HepG2 (cell line): Measurements from ENCODE around the gene TEX14. TPM values are rescaled to one million over a fixed set of nuclear protein-coding genes. Genes with fewer than 3 reads are reported as not detected.
"Not testable (repeated sequence)": the region's sequence is repeated elsewhere in the genome, so short reads cannot be mapped to it uniquely, and the experiment has no call there.

Experiments
- ATAC-seq: fragments of 200-7000 bp; cut with Tn5 transposase; 3 replicates; pipeline ENCODE4 v1.9.1; 2020; ENCODE audit warnings: mild to moderate bottlenecking, moderate library complexity
- BruUV-seq: library from RNA; stranded (reverse); fragments of 400-500 nt; replicated peaks from 2 replicates; lab custom pipeline; 2021; lab: Mats Ljungman, UMichigan
- CTCF ChIA-PET: fragments of 300-600 bp; formaldehyde crosslinking; extraction: SDS; loops from one replicate; lab custom pipeline; 2021; ENCODE audit warnings: low total read pairs, inconsistent platforms, low intra/inter-chr PET ratio; lab: Yijun Ruan, JAX
- POLR2A ChIA-PET: fragments of 350-600 bp; sonication (Branson Sonifier 250); formaldehyde crosslinking; loops from one replicate; lab custom pipeline; 2020; ENCODE audit warnings: antibody characterized with exemption, inconsistent platforms; lab: Yijun Ruan, JAX
- DNase-seq: peaks from one replicate; pipeline ENCODE4 v3.0.0-alpha.2; 2015; ENCODE audit warnings: low spot score
- FAIRE-seq: peaks from 3 replicates; lab custom pipeline; 2011; peaks lifted over from hg19 to GRCh38; lab: Jason Lieb, UNC
- H2AFZ ChIP-seq: one replicate; pipeline ENCODE4 v1.6.1; 2011; ENCODE audit warnings: low read length, inconsistent platforms
- H3K27ac ChIP-seq: fragments of 300-600 bp; 3 replicates; pipeline ENCODE4 v1.8.0; 2011; ENCODE audit warnings: mixed run types, mild to moderate bottlenecking, mixed read lengths, low read length, inconsistent platforms; ENCODE audit not compliant: insufficient read depth; ENCODE audit errors: extremely low read length
- H3K27me3 ChIP-seq, 2 experiments: fragments of 200-600 bp in 1 of 2; 2 replicates in 1 of 2; 3 replicates in 1 of 2; pipeline versions ENCODE4 v1.6.0 to v1.8.0; 2011; ENCODE audit warnings: low read length in 2 of 2, mild to moderate bottlenecking in 2 of 2, moderate library complexity in 2 of 2, inconsistent platforms in 1 of 2; ENCODE audit not compliant: insufficient read depth in 2 of 2, control insufficient read depth in 1 of 2
- H3K36me3 ChIP-seq, 2 experiments: fragments of 200-600 bp in 1 of 2; replicated peaks in 1 of 2; 2 replicates in 1 of 2; 3 replicates in 1 of 2; pipeline versions ENCODE4 v1.5.1 to v1.8.0; 2011; ENCODE audit warnings: low read length in 2 of 2, inconsistent platforms in 1 of 2; ENCODE audit not compliant: insufficient read depth in 2 of 2, control insufficient read depth in 1 of 2
- H3K4me1 ChIP-seq: 2 replicates; pipeline ENCODE4 v1.5.1; 2012; ENCODE audit warnings: low read length, inconsistent platforms; ENCODE audit not compliant: insufficient read depth
- H3K4me2 ChIP-seq: 2 replicates; pipeline ENCODE4 v1.6.0; 2011; ENCODE audit warnings: low read depth, low read length, inconsistent platforms
- H3K4me3 ChIP-seq, 3 experiments: fragments of 200-600 bp in 1 of 3; sonication (generic), shearing (Covaris generic) in 1 of 3; replicated peaks in 1 of 3; 2 replicates each; pipeline ENCODE4 v1.5.1; 2011 to 2016; ENCODE audit warnings: low read length in 3 of 3, inconsistent platforms in 2 of 3, low read depth in 2 of 3, mild to moderate bottlenecking in 2 of 3, control low read depth in 1 of 3, mixed read lengths in 1 of 3; ENCODE audit not compliant: insufficient read depth in 1 of 3
- H3K79me2 ChIP-seq: one replicate; pipeline ENCODE4 v1.6.1; 2011; ENCODE audit warnings: low read length, inconsistent platforms; ENCODE audit not compliant: insufficient read depth
- H3K9ac ChIP-seq: 2 replicates; pipeline ENCODE4 v1.6.0; 2011; ENCODE audit warnings: mild to moderate bottlenecking, low read depth, low read length, inconsistent platforms; ENCODE audit not compliant: insufficient read depth
- H3K9me3 ChIP-seq: 2 replicates; pipeline ENCODE4 v1.5.1; 2012; ENCODE audit warnings: mild to moderate bottlenecking, low read length
- H4K20me1 ChIP-seq: 2 replicates; pipeline ENCODE4 v1.6.0; 2011; ENCODE audit warnings: inconsistent platforms, mild to moderate bottlenecking, low read length, moderate library complexity; ENCODE audit not compliant: insufficient read depth
- GZF1 ChIP-seq: sonication (generic); formaldehyde crosslinking; IDR thresholded peaks from 2 replicates; pipeline ENCODE4 v1.5.1; 2020; ENCODE audit warnings: mild to moderate bottlenecking, missing genetic modification reagents
- KAT8 ChIP-seq: IDR thresholded peaks from 2 replicates; pipeline ENCODE4 v1.6.1; 2016; ENCODE audit warnings: missing genetic modification reagents, missing compliant biosample characterization
- SMYD3 ChIP-seq: sonication (generic); formaldehyde crosslinking; IDR thresholded peaks from 2 replicates; pipeline ENCODE4 v1.8.1; 2023; ENCODE audit warnings: mild to moderate bottlenecking, missing genetic modification reagents
- TFE3 ChIP-seq: IDR thresholded peaks from 2 replicates; pipeline ENCODE4 v1.6.1; 2016
- ZKSCAN5 ChIP-seq: sonication (generic); formaldehyde crosslinking; IDR thresholded peaks from 2 replicates; pipeline ENCODE4 v1.5.1; 2020; ENCODE audit warnings: mild to moderate bottlenecking, missing genetic modification reagents
- WGBS: methylation state at CpG from one replicate; pipeline ENCODE4 v1.1.6; 2017; ENCODE audit warnings: low lambda C conversion rate; 5-methylcytosine and 5-hydroxymethylcytosine counted together
- in situ Hi-C: cut with HindIII; loops from 2 replicates; pipeline ENCODE4 v1.10.0; 2017; ENCODE audit warnings: low pct_unique_long_range_greater_than_20kb; ENCODE audit not compliant: extremely low pct_ligation_motif_present
- intact Hi-C: fragments of 100-400 bp; cut with micrococcal nuclease; formaldehyde crosslinking; loops from one replicate; pipeline ENCODE4 v1.10.0; 2022; ENCODE audit not compliant: unreplicated experiment
- polyA plus RNA-seq, 8 experiments: library from polyadenylated mRNA; depleted of rRNA in 3 of 8; stranded (reverse) in 7 of 8; unstranded in 1 of 8; fragments of >200 nt; fragmentation: Illumina TruSeq in 4 of 8; extraction: Trizol in 4 of 8; gene quantifications; 2 replicates each; pipeline versions ENCODE4 v1.2.1 to v1.2.3, GENCODE V29; 2011 to 2016; ENCODE audit warnings: low read depth in 4 of 8, missing spikeins in 1 of 8, mixed read lengths in 1 of 8; ENCODE audit not compliant: insufficient read depth in 1 of 8
- total RNA-seq, 5 experiments: library from RNA; depleted of rRNA; stranded (reverse); fragments of >200 nt; fragmentation: Illumina TruSeq; extraction: Trizol; gene quantifications; 2 replicates each; pipeline ENCODE4 v1.2.3, GENCODE V29; 2016; ENCODE audit warnings: low read depth in 1 of 5

Gene TEX14
- total and polyA plus RNA-seq, 2 of the 13 experiments (the other 11 are each of a cell fraction or from before 2014, with no cell fraction given) = 0.04 to 0.07 TPM

GRCh38 chr17:58556833-58557250 is 135.0 kb downstream of the TEX14 start:
- POLR2A ChIA-PET = no interaction called here
- FAIRE-seq (no peak), DNase-seq (no peak), ATAC-seq (no peak)
- Histone ChIP-seq H3K4me3 (no peak overlapping the region), H3K4me2 (no peak overlapping the region), H3K79me2 (no peaks in the 10 kb centered on the region), H3K27me3 (peaks cover 0 to 21% of the 10 kb centered on the region in 2 experiments; a peak in 2 of 5 replicates), H3K36me3 (no peaks in the 10 kb centered on the region), H2AFZ (no peak overlapping the region), H3K27ac (no peak overlapping the region), H3K4me1 (no peaks in the 10 kb centered on the region), H3K9ac (no peak overlapping the region), H3K9me3 (no peaks in the 10 kb centered on the region), H4K20me1 (no peaks in the 10 kb centered on the region)
- intact Hi-C loops = no loop called here
- 26% methylated on average over 5 of the region's 5 CpGs for WGBS
- BruUV-seq = no TSS peak
- CTCF ChIA-PET = no interaction called here
- no peak for TF ChIP-seq TFE3 (CRISPR knock-in tag)
- TF ChIP-seq KAT8 = no peak
- TF ChIP-seq GZF1 = no peak
- no peak for TF ChIP-seq SMYD3 (CRISPR knock-in tag)
- no peak for TF ChIP-seq ZKSCAN5 (CRISPR knock-in tag)
- in situ Hi-C loops = no loop called here

GRCh38 chr17:58555109-58555508 is 136.7 kb downstream of the TEX14 start:
- H3K36me3 ChIP-seq, FAIRE-seq, H3K4me2 ChIP-seq, H3K27ac ChIP-seq, H3K9ac ChIP-seq, in situ Hi-C loops, ATAC-seq, H3K9me3 ChIP-seq, BruUV-seq, DNase-seq, H3K4me1 ChIP-seq, H3K79me2 ChIP-seq, CTCF ChIA-PET, H3K4me3 ChIP-seq, H2AFZ ChIP-seq, POLR2A ChIA-PET, H4K20me1 ChIP-seq, intact Hi-C loops: not testable (repeated sequence)
- WGBS = 35% methylated on average over 3 of the region's 3 CpGs
- H3K27me3 ChIP-seq = peaks cover 0 to 21% of the 10 kb centered on the region in 2 experiments; a peak in 2 of 5 replicates
